GM19468 (cell line): ENCODE data around the gene SDHB.
"Not testable (repeated sequence)": the region's sequence is repeated elsewhere in the genome, so short reads cannot be mapped to it uniquely, and the experiment has no call there.

Experiments
- ATAC-seq: cut with Tn5 transposase; IDR thresholded peaks from one replicate; pipeline ENCODE4 v1.9.1; 2021; ENCODE audit warnings: mild to moderate bottlenecking, moderate library complexity, moderate number of reproducible peaks; ENCODE audit not compliant: unreplicated experiment; ENCODE audit errors: extremely low read depth

SDHB gene

DNA sequence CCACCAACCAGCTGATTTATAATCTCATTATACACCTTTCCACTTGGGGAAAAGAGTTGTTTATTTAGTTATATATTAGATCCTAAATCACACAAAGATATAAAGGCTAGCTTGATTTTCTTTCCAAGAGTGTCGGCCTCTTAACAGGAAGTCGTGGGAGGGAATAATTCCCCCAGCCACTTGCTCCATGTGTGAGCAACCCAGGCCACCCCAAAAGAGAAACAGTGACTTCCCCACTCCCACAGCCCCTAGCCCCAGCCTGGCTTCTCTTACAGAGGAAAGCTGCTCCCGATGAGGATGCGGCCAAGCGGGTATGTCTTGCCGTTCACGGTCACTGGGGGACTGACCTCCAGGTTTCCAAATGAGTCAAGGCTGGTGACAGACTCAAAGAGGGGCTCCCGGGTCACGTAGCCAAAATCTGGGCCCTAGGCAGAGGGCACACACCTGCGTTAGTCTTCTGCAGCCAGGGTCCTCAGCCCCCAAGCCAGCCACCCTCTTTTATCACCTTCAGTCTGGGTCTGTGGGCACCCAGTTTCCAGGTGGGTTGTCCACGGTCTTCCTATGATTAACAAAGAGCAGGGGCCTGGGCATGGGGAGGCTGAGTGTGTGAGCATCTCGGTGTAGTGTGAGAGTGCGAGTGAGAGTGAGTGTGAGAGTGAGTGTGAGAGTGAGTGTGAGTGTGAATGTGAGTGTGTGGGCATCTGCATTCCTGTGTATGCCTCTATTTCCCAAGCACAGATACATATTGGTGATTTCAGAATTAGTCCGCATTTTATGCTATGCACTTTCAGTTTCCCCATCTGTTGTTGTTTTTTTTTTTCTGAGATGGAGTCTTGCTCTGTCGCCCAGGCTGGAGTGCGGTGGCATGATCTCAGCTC, 25.4 kb upstream of the SDHB start:
- no peak for ATAC-seq

DNA sequence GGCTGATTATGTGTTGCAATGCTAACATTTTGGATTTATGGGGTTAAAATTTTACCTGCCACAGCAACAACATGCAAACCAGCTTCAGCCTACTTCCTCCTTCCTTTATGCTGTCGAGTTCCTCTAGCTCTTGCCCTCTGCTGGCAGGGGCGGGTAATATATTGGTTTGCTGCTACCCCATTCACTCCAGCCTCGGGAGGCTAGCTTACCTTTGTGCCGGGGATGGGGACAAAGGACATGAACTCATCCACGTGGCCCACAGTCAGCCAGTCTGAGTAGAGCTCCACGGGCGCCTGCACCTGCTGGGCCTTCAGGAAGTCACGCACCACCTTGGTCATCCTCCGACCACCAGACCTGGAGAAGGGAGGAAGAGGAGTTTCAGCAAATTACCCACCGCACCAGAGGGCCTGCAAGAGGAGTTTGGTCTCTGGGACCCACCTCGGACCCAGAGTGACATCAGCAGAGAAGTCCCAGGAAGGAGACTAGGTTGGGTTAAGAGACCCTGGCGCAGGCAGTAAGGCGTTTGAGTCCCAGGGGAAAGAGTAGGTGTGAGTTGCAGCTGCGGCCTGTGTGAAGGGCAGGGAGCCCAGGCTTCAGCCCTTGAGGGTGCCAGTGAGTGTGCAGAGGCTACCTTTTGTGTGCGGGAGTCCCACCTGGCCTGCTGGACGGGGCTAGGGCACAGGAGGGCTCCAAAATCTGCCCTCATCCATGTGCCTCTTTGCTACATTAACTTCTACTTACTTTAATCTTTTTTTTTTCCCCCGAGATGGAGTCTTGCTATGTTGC, 21.8 kb upstream of the SDHB start:
- no peak for ATAC-seq

DNA sequence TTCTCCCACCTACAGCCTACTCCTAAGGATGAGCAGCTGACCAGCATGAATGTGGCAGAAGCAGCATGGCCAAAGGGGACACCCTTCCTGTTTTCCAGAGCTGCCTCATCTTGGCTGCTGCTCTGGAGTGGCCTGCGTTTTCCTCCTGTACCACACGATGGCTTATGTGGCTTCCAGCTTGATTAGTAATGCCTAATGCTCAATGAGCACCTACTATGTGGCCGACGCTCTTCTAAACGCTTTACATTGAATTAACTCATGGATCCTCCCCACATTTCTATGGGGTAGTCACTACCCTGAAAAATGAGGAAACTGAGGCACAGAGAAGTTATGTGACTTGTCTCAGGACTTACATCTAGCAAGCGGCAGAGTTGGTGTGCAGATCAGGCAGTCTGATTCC, 18.0 kb upstream of the SDHB start:
- no peak for ATAC-seq

DNA sequence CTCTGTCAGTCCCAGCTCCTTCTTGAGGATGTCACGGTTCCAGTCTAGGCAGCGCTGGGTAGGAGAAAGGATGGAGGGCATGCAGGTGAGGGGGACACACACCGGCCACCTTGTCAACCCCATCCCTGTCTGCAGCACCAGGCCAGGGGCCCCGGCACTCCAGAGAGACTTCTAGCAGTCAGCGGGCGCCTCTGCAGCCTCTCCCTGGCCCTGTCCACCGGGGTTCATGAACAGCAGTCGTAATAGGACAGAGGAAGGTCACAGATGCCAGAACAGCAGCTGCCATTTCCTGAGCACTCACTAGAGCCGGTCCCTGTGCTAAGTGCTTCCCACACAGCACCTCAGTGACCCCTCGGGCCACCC, 16.3 kb upstream of the SDHB start:
- no peak for ATAC-seq

DNA sequence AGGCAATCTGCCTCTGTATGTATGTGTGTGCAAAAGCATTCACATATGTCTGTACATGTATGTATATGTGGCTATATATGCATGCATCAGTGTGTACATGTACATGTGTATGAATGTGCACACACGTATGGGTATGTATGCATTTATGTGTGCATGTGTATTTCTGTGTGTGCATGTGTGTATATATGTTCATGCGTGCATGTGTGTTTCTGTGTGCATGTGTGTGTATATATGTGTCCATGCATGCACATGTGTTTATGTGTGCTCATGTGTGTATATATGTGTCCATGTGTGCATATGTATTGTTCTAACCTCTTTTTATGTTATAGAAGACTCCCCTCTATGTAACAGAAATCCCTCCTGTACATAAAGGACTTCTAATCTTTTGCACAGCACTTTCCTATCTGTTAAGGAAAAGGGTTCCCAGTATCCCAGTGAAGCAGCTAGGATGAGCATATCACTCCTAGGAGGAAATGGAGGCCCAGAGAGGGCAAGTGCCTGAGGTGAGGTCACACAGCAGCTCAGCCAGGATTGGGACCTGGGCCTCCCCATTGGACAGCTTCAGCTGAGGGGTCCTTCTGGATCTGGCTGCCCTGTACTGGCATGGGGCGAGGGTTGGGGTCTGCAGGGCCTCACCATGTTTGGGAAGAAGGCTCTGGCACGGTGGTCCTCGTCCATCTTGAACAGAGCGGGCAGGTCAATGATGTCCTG, 15.8 kb upstream of the SDHB start:
- no peak for ATAC-seq

DNA sequence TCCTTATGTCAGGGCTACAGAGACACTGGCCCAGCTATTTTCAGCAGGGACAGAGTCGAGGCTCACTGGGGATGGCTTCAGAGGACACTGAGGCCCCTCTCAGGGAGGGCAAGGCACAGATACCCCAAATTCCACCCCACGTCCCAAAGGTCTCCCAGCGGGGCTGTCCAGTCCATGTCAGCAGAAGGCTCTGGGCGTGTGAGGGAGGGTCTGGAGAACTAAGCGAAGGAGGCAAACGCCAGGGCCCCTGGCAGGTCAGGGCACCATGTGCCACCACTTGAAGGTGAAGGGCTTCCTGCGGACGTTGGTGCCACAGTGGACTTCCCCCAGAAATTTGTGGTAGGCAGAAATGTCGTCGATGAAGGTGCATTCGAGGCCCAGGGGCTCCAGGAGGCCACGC, 15.0 kb upstream of the SDHB start:
- ATAC-seq: no peak

DNA sequence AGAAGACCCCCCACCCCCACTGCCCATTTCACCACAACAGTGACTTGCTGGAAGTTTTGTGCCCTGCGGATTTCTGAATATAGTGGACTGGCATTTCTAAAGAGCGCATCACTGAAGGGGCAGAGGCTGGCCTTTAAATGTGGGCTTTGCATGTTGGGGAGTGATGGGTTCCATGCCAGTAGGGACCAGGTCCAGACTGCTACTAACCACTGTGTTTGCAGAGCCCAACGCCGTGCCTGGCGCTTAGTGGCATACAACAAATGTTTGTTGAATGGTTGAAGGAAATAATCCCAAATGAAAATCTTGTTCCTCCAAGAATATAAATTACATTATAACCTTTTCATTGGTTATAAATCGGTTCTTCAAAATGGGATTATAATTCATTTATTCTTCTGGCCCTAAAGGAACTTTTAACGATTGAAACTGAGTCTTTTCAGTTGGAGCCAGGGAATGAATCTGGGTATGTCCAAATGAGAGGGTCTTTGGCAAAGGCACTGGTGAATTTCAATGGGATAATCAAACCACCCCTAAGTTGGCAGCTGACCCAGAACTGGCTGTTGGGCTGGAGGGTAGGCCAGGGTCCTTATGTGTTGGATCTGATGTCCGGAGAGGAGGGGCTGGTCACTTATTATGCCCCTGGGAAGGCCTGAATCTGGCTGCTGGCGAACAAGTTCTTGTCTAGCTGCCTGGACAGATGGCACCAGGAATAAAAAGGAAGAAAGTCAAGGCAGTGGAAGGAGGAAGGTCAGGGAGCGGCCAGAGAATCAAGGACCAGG, 13.8 kb upstream of the SDHB start:
- no peak for ATAC-seq

DNA sequence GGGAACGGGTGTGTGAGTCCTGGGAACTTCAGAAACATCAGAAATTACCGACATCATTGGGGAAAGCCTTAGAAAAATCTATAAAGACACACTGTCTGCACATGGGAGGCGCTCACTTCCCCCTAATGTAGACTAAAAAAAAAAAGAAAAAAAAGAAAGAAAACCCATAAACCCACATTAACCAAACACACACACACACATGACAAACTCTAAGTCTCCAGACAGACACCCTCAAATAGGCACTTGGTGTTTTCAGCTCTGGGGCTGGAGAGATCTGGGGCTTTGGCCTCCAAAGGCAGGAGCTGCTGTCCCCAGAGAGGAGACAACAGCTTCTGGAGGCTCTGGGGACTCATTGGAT, 13.2 kb upstream of the SDHB start:
- ATAC-seq: no peak

DNA sequence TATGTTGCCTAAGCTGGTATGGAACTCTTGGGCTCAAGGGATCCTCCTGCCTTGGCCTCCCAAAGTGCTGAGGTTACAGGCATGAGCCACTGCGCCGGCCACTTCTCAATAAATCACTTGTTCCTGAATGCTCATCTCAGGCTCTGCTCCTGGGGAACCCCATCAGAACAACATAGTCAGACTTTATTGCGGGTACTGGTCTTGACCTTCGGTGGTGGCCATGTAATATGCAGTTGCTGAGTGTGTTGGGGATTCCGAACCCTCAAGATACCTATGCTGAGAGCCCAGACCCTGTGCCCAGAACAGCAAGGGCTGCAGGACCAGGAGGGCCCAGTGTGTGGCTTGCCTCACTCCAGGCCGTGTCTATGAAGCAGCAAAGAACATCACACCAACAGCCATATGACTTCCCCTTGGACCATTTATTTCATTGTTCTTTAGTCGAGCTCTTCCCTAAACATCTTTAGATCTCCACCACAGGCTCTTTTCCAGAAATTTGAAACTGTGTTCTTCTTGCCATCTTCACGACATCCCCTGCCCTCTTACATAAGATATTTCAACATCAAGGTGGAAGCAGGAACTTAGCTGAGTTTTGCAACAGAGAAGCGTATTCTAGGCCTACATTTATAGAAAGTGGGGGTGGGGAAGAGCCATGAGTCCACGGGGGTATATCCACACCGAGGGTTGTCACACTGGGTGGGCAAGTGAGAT, 12.7 kb upstream of the SDHB start:
- ATAC-seq: no peak

DNA sequence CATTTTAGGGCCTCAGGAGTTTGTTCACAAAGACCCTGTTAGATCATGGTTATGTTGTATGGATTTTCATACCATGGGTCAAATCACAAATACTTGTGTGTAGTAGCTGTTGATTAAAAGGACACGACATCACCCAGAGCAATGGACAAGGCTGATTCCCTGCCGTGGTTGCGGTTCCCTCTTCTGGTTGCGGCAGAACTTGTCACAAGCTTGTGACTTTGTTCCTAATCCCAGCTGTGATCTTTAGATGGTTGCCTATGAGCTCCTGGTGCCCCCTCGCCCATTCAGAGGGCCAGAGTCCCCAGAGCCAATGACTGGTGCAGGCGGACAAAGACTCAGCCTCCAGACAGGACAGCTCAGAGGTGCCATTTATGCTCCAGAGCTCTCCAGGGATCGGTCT, 11.8 kb upstream of the SDHB start:
- no peak for ATAC-seq

DNA sequence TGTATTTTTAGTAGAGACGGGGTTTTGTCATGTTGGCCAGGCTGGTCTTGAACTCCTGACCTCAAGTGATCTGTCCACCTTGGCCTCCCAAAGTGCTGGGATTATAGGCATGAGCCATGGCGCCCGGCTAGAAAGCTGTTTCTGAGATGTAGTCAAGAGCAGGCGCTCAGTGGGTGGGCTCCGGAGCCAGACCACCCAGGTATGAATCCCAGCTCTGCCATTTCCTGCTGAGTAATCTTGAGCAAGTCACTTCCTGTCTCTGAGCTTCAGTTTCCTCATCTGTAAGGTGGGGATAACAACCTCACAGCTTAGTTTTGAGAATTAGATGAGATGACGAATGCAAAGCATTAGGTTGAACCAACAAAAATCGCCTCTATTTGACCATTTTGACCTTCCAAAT, 8.9 kb upstream of the SDHB start:
- not testable (repeated sequence) for ATAC-seq

DNA sequence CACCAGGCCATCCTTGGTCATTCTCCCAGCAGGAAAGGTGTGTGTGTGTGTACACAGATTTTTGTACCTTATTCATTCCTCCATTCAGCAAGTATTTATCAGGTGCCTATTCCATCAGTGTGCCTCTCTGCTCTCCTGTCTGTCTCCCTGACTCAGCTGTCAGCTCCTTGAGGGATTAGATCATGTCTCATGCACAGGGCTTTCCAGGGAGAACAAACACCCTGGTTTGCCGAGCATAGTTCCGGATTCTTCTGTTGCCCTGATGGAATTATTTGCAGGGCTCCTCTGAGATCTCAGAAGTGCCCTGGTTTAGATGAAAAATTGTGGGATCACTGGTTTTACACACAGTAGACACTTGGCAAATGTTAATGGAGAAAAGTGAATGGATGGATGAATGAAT, 8.1 kb upstream of the SDHB start:
- no peak for ATAC-seq

DNA sequence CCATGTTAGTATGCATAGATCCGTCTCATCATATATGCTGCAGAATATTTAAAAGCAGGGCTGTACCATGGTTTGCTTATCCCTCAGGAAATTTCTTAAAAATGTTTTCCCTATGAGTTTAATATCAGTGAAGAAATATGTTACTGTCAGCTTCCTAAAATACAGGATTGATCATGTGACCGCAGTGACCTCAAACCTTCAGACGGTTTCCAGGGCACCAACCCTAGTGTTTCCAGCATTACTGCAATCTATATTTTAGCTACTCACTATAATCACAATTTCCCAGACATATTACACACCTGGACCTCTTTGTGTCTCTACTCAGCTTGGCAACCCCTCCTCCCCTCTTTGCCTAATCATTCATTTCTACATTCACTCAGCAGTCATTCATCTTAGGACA, 7.7 kb upstream of the SDHB start:
- ATAC-seq: no peak

DNA sequence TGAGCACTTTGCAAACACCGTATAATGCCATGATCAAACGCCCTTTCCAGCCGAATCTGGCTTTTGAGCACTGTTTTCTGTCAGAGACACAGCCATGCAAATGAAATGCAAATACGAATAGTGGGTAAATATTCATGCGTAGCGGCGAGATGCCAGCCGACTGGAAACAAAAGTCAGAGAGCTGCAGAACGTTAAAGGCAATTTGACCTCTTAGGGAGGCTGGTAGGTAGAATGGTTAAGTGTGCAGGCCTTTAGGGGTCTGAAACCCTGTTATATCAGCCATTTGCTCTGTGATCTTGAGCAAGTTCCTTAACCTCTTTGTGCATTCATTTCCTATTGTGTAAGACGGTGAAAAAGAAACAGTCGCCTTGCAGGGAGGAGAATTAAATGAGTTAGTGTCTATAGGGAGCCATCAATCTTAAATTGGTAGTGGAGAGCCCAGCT, 6.5 kb upstream of the SDHB start:
- ATAC-seq: no peak

DNA sequence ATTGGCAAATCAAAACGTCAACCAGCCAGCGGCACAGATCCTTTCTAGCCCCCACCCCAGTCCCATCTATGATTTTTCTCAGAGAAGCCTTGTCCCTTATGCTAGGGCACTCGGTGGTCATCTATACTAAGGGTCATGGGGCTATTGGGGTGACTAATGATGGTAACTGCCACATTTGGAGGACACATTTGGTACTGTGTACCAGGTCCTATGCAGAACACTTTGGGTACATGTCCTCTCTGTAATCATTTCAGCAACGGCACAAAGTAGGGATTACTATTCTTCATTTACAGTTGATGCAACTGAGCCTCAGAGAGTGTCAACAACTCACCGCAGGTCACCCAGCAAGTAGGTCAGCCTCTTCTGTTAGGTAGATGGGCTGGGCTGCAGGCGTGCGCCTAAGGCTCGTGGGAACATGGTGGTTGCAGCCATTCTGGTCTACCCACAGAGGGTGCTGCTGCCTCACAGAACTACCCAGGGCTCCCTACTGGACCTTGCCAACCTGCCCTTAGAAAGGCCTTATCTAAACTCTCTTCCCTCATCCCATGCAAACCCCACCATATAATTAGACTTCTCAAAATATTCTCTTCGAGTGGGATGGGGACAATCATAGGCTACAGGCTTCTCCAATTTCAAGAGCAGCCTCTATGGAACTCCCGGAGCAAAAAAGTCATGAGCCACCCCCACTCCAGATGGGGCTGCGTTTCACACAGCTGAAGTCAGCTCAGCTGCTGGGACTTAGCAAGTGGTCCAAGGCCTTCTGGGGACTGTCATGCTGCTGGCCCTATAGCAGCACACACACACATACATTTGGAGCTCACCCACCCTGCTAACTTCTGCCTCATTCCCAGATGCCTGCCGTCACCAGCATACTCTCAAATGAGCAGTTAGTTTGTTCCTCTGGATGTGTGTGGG, 5.8 kb upstream of the SDHB start:
- no peak for ATAC-seq

DNA sequence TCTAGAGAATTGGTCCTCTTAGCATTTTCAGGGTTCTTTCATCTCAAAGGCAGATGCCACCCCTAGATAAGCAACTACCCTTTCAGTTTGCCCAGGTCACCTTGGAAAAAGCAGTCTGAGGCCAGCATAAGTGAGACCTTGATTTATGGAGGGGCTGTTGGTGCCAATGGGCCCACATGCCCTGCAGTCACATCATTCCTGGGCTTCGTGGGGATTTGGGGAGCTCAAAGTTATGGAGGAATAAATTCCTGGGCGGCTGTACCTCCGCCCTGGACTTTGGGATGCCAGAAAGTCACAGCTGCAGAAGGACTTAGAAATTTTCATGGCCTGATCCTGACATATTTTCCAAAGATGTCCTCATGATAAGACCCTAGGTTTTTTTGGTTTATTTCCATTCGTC, 2.7 kb upstream of the SDHB start:
- no peak for ATAC-seq

DNA sequence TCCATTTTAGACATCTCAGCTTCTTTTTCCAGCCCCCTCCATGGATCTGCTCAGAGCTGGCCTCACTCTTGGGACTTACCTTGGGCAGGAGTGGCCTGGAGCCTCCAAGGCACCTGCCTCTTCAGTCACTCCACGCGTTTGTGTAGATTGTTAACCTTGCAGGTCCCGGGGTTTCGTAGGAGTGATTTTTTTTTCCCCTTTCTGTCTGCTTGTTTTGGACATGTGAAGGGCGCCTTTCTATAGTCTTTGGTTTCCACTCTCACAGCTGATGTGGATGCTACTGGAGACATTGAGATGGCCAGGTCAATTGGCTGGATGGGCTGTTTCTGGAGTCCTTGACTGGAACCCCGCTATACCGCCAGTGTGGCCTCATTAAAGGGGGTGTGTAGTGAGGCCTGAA, 2.0 kb upstream of the SDHB start:
- no peak for ATAC-seq

DNA sequence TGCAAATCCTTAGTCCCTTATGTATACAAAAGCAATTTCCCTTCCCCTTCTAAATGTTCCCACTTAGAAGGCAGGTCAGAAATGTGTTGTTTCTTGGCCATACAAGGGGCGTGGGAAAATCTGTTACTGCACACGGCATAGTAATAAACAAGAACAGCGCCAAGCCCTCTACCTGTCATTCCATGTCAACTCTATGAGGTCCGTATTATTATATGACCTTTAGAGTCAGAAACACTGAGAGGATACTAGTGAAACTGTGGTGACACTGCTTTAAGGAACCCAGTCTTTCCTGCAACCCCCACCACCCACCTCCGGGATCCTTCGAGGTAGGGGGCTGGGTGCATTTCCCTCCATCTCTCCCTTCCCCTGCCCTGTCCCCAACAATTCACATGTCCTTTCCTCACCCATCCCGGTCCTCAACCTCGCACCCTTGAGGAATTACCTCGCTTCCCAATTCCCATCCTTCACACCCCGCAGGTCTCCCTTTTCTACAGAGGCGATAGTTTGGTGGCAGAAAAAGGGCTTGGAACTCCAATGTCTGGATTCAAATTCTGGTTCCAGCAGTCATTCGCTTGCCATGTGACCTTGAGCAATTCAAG, 647 bp downstream of the SDHB start:
- no peak for ATAC-seq
